Prostate gland (tissue), 2 donors: ENCODE results near the gene GLI2.

Source experiments
- POLR2A ChIP-seq: fragments of 450-650 bp; IDR thresholded peaks from one replicate; pipeline ENCODE4 v1.6.1; 2016; ENCODE audit warnings: antibody characterized with exemption, mild to moderate bottlenecking
- POLR2AphosphoS5 ChIP-seq: sonication (generic); formaldehyde crosslinking; IDR thresholded peaks from one replicate; pipeline ENCODE4 v1.6.1; 2017; ENCODE audit warnings: antibody characterized with exemption
- TF ChIP-seq, protein P1 (sequence below), 4 experiments: fragments of 200-600 bp in 2 of 4; fragments of 450-650 bp in 2 of 4; sonication (generic) in 2 of 4; IDR thresholded peaks; 1 replicate in 3 of 4; 2 replicates in 1 of 4; pipeline ENCODE4 v1.5.1; 2016 to 2019; ENCODE audit warnings: antibody characterized with exemption in 4 of 4, mild to moderate bottlenecking in 2 of 4, moderate library complexity in 2 of 4

DNA sequence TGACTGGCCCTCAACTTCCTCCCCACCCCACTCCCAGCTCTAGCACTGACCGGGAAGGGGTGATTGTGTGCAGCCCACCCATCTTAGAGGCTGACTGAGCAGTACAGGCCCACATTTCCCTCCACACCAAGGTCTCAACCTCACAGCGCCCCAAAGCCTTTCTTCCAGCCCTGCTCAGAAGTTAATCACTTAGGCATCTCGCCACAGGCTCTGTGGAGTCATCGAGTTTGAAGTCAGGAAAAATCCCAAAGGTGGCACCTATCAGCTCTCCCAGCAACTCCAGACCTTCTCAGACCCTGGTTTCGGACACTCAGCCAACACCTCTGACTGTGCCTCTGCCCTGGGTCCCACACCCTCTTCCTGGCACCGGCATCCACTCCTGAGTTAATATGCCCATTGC, 43.0 kb upstream of the GLI2 start:
- TF ChIP-seq POLR2AphosphoS5, result no peak
- TF ChIP-seq, protein P1, sequence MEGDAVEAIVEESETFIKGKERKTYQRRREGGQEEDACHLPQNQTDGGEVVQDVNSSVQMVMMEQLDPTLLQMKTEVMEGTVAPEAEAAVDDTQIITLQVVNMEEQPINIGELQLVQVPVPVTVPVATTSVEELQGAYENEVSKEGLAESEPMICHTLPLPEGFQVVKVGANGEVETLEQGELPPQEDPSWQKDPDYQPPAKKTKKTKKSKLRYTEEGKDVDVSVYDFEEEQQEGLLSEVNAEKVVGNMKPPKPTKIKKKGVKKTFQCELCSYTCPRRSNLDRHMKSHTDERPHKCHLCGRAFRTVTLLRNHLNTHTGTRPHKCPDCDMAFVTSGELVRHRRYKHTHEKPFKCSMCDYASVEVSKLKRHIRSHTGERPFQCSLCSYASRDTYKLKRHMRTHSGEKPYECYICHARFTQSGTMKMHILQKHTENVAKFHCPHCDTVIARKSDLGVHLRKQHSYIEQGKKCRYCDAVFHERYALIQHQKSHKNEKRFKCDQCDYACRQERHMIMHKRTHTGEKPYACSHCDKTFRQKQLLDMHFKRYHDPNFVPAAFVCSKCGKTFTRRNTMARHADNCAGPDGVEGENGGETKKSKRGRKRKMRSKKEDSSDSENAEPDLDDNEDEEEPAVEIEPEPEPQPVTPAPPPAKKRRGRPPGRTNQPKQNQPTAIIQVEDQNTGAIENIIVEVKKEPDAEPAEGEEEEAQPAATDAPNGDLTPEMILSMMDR (IDR thresholded peaks at IDR 0.05), result no peak
- TF ChIP-seq POLR2A, result no peak
